Keratinocyte (primary cell): ENCODE measurements around the gene SMYD3. TPM values are rescaled to one million over a fixed set of nuclear protein-coding genes. Genes with fewer than 3 reads are reported as not detected.

Source experiments
- DNase-seq: peaks from one replicate; pipeline ENCODE4 v3.0.0-alpha.2; 2011; ENCODE audit warnings: low read depth, missing footprints, low spot score
- FAIRE-seq: peaks from 2 replicates; lab custom pipeline; 2011; peaks lifted over from hg19 to GRCh38; lab: Jason Lieb, UNC
- H2AFZ ChIP-seq: 2 replicates; pipeline ENCODE4 v1.6.0; 2012; ENCODE audit warnings: low read length, control low read depth, inconsistent platforms; ENCODE audit not compliant: control insufficient read depth
- H3K27ac ChIP-seq: 2 replicates; pipeline ENCODE4 v1.5.1; 2011; ENCODE audit warnings: low read length; ENCODE audit not compliant: control insufficient read depth, insufficient read depth
- H3K27me3 ChIP-seq: 3 replicates; pipeline ENCODE4 v1.6.0; 2011; ENCODE audit warnings: low read length; ENCODE audit not compliant: control insufficient read depth, insufficient read depth; ENCODE audit errors: extremely low read depth
- H3K36me3 ChIP-seq, 2 experiments: 2 replicates in 1 of 2; 3 replicates in 1 of 2; pipeline ENCODE4 v1.5.1; 2011; ENCODE audit warnings: low read length in 2 of 2, mild to moderate bottlenecking in 1 of 2; ENCODE audit not compliant: control insufficient read depth in 2 of 2, insufficient read depth in 2 of 2; ENCODE audit errors: extremely low read depth in 1 of 2
- H3K4me1 ChIP-seq: 3 replicates; pipeline ENCODE4 v1.5.1; 2011; ENCODE audit warnings: low read length; ENCODE audit not compliant: control insufficient read depth, insufficient read depth; ENCODE audit errors: extremely low read depth
- H3K4me2 ChIP-seq: 3 replicates; pipeline ENCODE4 v1.6.0; 2011; ENCODE audit warnings: low read depth, low read length; ENCODE audit not compliant: control insufficient read depth, insufficient read depth; ENCODE audit errors: extremely low read depth
- H3K4me3 ChIP-seq, 3 experiments: fragments of 200-600 bp in 1 of 3; sonication (generic) in 1 of 3; 2 replicates in 2 of 3; 3 replicates in 1 of 3; pipeline ENCODE4 v1.5.1; 2011 to 2016; ENCODE audit warnings: low read length in 3 of 3, mild to moderate bottlenecking in 3 of 3, control low read depth in 2 of 3, inconsistent platforms in 1 of 3, low read depth in 1 of 3, mixed read lengths in 1 of 3, mixed run types in 1 of 3, moderate library complexity in 1 of 3; ENCODE audit not compliant: control insufficient read depth in 2 of 3, insufficient read depth in 2 of 3; ENCODE audit errors: extremely low read depth in 1 of 3
- H3K79me2 ChIP-seq: 2 replicates; pipeline ENCODE4 v1.6.0; 2012; ENCODE audit warnings: low read length; ENCODE audit not compliant: control insufficient read depth, insufficient read depth
- H3K9ac ChIP-seq: 3 replicates; pipeline ENCODE4 v1.6.0; 2011; ENCODE audit warnings: low read length; ENCODE audit not compliant: control insufficient read depth, insufficient read depth; ENCODE audit errors: extremely low read depth
- H3K9me1 ChIP-seq: 3 replicates; pipeline ENCODE4 v1.6.0; 2011; ENCODE audit warnings: low read length; ENCODE audit not compliant: control insufficient read depth, insufficient read depth; ENCODE audit errors: extremely low read depth
- H3K9me3 ChIP-seq: 2 replicates; pipeline ENCODE4 v1.5.1; 2012; ENCODE audit warnings: low read depth, low read length; ENCODE audit not compliant: control insufficient read depth
- H4K20me1 ChIP-seq: 3 replicates; pipeline ENCODE4 v1.6.0; 2011; ENCODE audit warnings: low read length; ENCODE audit not compliant: control insufficient read depth, insufficient read depth; ENCODE audit errors: extremely low read depth
- CTCF ChIP-seq, 3 experiments: IDR thresholded peaks in 1 of 3; conservative IDR thresholded peaks in 1 of 3; optimal IDR thresholded peaks in 1 of 3; 2 replicates in 2 of 3; 3 replicates in 1 of 3; pipeline versions ENCODE3 to v1.5.1; 2011; ENCODE audit warnings: low read length in 3 of 3, mild to moderate bottlenecking in 3 of 3, moderate library complexity in 2 of 3, control low read depth in 1 of 3, inconsistent platforms in 1 of 3; ENCODE audit not compliant: insufficient read depth in 2 of 3; ENCODE audit errors: extremely low read depth in 1 of 3
- EZH2 ChIP-seq: IDR thresholded peaks from one replicate; pipeline ENCODE4 v1.6.1; 2012; ENCODE audit warnings: inconsistent platforms, mild to moderate bottlenecking, low read length, moderate library complexity
- dilution Hi-C: fragments of 300-500 bp; cut with MboI; formaldehyde crosslinking; loops from one replicate; pipeline ENCODE4 v1.7.0; 2020; ENCODE audit warnings: low sequenced_read_pairs; ENCODE audit not compliant: extremely low pct_ligation_motif_present
- polyA plus RNA-seq, 5 experiments: library from polyadenylated mRNA; depleted of rRNA in 3 of 5; stranded (reverse) in 3 of 5; stranded (forward) in 1 of 5; unstranded in 1 of 5; fragments of >200 nt; gene quantifications; 1 replicate in 1 of 5; 2 replicates in 3 of 5; 3 replicates in 1 of 5; pipeline versions ENCODE4 v1.2.1 to v1.2.3, GENCODE V29; 2011 to 2012; ENCODE audit warnings: missing spikeins in 2 of 5, low read depth in 1 of 5, low replicate concordance in 1 of 5

Gene SMYD3
- polyA plus RNA-seq, 1 donor (not counting 4 experiments of a cell fraction or from before 2014, with no cell fraction given) = 31.0 TPM

GRCh38 chr1:245807306-245807705 is 699.8 kb downstream of the SMYD3 start:
- H3K4me2 ChIP-seq = no peak overlapping the region

GRCh38 chr1:245805532-245805931 is 701.5 kb downstream of the SMYD3 start:
- FAIRE-seq (no peak), DNase-seq (no peak)
- TF ChIP-seq EZH2 (no peak), CTCF (optimal IDR thresholded peaks at IDR 0.05 in 1 of 3, IDR thresholded peaks at IDR 0.05 in 1 of 3, conservative IDR thresholded peaks at IDR 0.05 in 1 of 3; ENCODE audit: extremely low read depth in 1 of 3, insufficient read depth in 2 of 3, low read length in 3 of 3) (no peak)
- no peaks in the 10 kb centered on the region for H3K27me3 ChIP-seq
- H3K79me2 ChIP-seq = no peaks in the 10 kb centered on the region
- H3K4me1 ChIP-seq = no peaks in the 10 kb centered on the region
- H3K4me3 ChIP-seq = no peak overlapping the region
- no peak overlapping the region for H2AFZ ChIP-seq
- H3K4me2 ChIP-seq = no peak overlapping the region
- no peaks in the 10 kb centered on the region for H3K9me3 ChIP-seq
- dilution Hi-C loops = no loop called here
- H3K9ac ChIP-seq = no peak overlapping the region
- no peaks in the 10 kb centered on the region for H4K20me1 ChIP-seq
- H3K36me3 ChIP-seq = no peaks in the 10 kb centered on the region
- no peak overlapping the region for H3K27ac ChIP-seq
- no peaks in the 10 kb centered on the region for H3K9me1 ChIP-seq

More at GRCh38 chr1:245807306-245807705, 699.8 kb downstream of the SMYD3 start:
- H3K27me3 ChIP-seq = no peaks in the 10 kb centered on the region
- H3K9me3 ChIP-seq = no peaks in the 10 kb centered on the region
- DNase-seq (no peak), FAIRE-seq (no peak)
- H3K79me2 ChIP-seq = no peaks in the 10 kb centered on the region
- H3K4me3 ChIP-seq = no peak overlapping the region
- H3K9ac ChIP-seq = no peak overlapping the region
- no peaks in the 10 kb centered on the region for H3K9me1 ChIP-seq
- TF ChIP-seq EZH2 = no peak
- no peak for TF ChIP-seq CTCF (optimal IDR thresholded peaks at IDR 0.05 in 1 of 3, IDR thresholded peaks at IDR 0.05 in 1 of 3, conservative IDR thresholded peaks at IDR 0.05 in 1 of 3; ENCODE audit: extremely low read depth in 1 of 3, insufficient read depth in 2 of 3, low read length in 3 of 3)
- dilution Hi-C loops = no loop called here
- no peaks in the 10 kb centered on the region for H3K4me1 ChIP-seq
- H3K27ac ChIP-seq = no peak overlapping the region
- no peaks in the 10 kb centered on the region for H3K36me3 ChIP-seq
- no peak overlapping the region for H2AFZ ChIP-seq
- no peaks in the 10 kb centered on the region for H4K20me1 ChIP-seq
